Mononuclear cell (primary cell): ENCODE measurements around the gene WFDC5. TPM values are rescaled to one million over a fixed set of nuclear protein-coding genes. Genes with fewer than 3 reads are reported as not detected.

ENCODE experiments used
- H3K27me3 ChIP-seq: 2 replicates; pipeline ENCODE4 v1.6.0; 2011; ENCODE audit warnings: low read length, control low read depth; ENCODE audit not compliant: insufficient read depth
- H3K4me1 ChIP-seq: 2 replicates; pipeline ENCODE4 v1.5.1; 2011; ENCODE audit warnings: mild to moderate bottlenecking, low read length, control low read depth; ENCODE audit not compliant: insufficient read depth
- H3K4me3 ChIP-seq: 2 replicates; pipeline ENCODE4 v1.5.1; 2011; ENCODE audit warnings: mild to moderate bottlenecking, low read length, moderate library complexity
- H3K9me3 ChIP-seq: 2 replicates; pipeline ENCODE4 v1.5.1; 2011; ENCODE audit warnings: low read depth, mild to moderate bottlenecking, control low read depth, low read length
- total RNA-seq: library from RNA; depleted of rRNA; stranded (reverse); fragments of >200 nt; gene quantifications from one replicate; pipeline ENCODE4 v1.2.3, GENCODE V29; 2012

Gene WFDC5
- total RNA-seq, 1 donor, result not detected

DNA sequence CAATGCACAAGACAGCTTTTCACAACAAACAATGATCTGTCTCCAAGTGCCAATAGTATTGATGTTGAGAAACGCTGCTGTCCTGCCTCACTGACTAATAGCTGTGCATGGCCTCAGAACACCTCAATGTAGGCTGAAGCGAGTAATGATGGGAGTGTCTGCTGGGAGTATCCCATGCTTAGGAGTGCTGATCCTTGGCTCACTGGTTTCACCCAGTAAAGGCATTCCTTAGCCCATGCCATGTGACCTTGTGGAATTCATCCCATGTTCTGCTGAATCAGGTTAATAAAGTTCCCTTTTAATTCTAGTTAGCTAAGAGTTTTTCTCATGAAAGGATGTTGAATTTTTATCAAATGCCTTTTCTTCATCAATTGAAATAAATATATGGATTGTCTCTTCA, 13.1 kb upstream of the WFDC5 start:
- Histone ChIP-seq H3K4me3 (no peak overlapping the region), H3K27me3 (peaks cover 26% of the 10 kb centered on the region), H3K4me1 (no peaks in the 10 kb centered on the region), H3K9me3 (no peaks in the 10 kb centered on the region)

DNA sequence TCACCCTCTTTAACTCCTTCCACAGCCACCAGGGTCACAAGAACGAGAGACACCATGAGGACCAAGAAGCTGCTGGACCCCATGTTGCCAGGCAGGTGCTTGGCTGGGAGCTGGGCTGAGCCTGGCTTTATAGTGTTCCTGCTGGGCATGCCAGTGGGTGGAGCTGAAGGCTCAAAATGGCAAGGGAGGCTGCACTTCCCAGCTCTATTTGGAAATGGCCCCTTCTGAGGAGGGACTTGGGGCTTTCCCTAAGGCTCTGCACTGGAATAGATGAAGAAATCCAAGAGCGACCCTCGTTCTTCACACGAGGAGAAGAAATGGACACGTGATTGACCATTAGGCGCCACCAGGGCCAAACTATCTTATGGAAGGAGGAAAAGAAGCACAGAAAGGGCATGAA, 9.4 kb upstream of the WFDC5 start, which contains the start of gene WFDC12:
WFDC12 (minus strand) TSS at position 101 of the 400 bp plus-strand sequence; CDS start at position 83, 18 bp downstream.
- peaks cover 17% of the 10 kb centered on the region for H3K27me3 ChIP-seq

DNA sequence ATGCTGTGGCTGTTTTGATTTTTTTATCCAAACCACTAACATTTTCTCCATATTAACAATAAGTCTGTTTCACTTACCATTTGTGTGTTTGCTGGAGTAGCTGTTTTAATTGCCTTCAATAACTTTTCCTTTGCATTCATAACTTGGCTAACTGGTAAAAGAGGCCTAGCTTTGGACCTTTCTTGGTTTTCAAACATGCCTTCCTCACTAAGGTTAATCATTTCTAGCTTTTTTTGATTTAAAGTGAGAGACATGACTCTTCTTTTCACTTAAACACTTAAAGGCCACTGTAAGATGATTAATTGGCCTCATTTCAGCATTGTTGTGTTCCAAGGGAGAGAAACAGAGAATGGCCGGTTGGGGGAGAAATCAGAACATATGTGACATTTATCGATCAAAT, 6.4 kb upstream of the WFDC5 start:
- no peaks in the 10 kb centered on the region for H3K9me3 ChIP-seq
- H3K27me3 ChIP-seq, result peaks cover 3% of the 10 kb centered on the region
- no peaks in the 10 kb centered on the region for H3K4me1 ChIP-seq
- no peak overlapping the region for H3K4me3 ChIP-seq

More for the DNA sequence above, 9.4 kb upstream of the WFDC5 start, which contains the start of gene WFDC12:
- Histone ChIP-seq H3K4me1 (no peaks in the 10 kb centered on the region), H3K4me3 (no peak within 1 kb of the TSS), H3K9me3 (no peaks in the 10 kb centered on the region)

DNA sequence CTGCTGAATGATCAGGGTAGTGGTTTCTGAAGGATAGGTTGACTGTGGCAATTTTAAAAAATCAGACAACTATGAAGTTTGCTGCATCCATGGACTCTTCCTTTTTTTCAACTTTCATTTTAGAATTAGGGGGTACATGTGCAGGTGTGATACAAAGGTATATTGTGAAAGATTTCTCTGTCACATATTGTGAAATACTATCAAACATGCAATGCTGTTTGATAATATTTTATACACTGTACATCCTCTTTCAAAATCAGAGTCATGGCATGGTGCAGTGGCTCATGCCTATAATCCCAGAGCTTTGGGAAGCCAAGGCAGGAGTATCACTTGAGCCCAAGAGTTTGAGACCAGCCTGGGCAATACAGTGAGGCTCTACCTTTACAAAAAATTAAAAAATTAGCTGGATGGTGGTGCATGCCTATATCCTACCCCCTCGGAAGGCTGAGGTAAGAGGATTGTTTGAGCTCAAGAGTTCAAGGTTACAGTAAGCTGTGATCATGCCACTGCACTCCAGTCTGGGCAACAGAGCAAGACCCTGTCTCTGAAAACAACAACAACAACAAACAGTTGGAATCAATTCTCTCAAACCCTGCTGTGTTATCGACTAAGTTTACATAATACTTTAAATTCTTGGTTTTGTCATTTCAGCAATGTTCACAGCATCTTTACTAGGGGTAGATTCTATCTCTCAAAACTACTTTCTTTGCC, 4.7 kb upstream of the WFDC5 start:
- Histone ChIP-seq H3K4me1 (no peaks in the 10 kb centered on the region), H3K4me3 (no peak overlapping the region), H3K27me3 (peaks cover 3% of the 10 kb centered on the region), H3K9me3 (no peaks in the 10 kb centered on the region)

DNA sequence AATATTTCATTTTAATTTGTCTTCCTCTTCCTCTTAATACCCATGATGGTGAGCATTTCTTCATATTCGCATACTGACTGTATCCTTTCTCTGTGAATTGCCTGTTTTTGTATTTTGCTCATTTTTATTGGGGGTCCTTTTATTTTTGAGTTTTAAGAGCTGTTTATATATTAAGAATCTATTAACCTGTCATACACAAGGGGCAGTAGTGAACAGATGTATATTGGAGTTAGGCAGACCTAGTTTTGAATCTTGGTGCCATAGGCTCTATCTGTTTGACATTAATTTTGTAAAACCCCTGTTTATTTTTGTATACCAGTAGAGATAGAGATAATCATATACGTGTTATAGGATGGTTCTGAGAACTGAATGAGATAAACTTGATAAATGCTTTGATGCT, 3.1 kb upstream of the WFDC5 start:
- H3K4me3 ChIP-seq, result no peak overlapping the region
- peaks cover 3% of the 10 kb centered on the region for H3K27me3 ChIP-seq
- no peaks in the 10 kb centered on the region for H3K9me3 ChIP-seq
- no peaks in the 10 kb centered on the region for H3K4me1 ChIP-seq

DNA sequence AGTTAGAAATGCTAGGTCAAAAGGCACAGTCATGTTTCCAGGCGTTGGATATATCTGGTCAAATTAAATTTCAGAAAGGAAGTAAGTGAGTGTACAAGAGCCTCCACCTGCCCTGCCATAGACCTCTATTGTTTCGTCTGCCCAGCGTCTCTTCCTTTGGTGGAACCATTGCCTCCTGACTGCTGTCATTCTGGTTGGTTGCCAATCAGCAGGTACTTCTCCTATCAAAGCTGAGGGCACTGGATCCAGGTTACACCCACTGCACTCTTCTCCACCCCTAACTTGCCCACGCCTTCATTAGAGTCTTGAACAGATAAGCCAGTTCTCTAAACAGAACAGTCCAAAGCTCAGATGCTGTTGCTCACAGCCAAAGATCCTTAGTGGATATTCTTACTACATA, 2.6 kb upstream of the WFDC5 start:
- H3K9me3 ChIP-seq, result no peaks in the 10 kb centered on the region
- H3K4me3 ChIP-seq, result no peak overlapping the region

DNA sequence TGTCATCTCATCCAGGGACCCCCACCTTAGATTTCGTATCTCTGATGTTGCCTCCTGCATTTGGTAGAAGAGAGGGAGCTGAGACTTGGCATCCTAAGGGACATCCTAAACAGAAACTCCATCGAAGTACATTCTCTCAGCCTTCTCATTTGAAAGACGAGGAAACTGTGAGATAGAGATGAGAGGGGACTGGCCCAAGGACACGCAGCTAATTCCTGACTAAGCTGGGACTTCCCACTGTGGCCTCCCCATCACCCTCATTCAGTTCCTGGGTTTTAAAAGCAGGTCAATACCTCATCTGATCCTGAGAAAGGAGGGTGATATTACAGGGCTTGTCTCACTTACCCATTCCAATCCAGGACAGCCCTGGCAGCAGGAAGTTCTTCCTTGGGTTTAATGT, 855 bp upstream of the WFDC5 start:
- Histone ChIP-seq H3K27me3 (no peaks in the 10 kb centered on the region), H3K4me3 (no peak overlapping the region), H3K4me1 (no peaks in the 10 kb centered on the region), H3K9me3 (no peaks in the 10 kb centered on the region)

More for the DNA sequence above, 2.6 kb upstream of the WFDC5 start:
- Histone ChIP-seq H3K4me1 (no peaks in the 10 kb centered on the region), H3K27me3 (peaks cover under 1% of the 10 kb centered on the region)

DNA sequence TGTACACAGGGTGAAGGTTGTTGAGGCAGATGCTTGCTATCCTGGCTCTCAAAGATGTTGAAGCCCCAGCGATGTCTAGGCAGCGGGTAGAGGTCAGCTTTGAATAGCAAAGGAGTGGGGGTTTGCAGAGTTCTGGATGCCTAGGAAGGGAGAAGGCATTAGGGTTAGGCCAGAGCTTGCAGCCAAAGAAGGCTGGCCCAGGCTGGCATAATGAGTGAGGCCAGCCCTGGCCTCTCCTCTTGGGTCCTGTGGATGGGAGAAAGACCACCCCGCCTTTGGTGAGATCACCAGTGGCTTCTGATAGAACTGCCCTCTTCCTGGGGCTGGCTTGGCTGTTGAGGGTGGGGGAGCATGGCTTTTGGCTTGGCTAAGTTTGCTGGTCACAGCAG, 406 bp upstream of the WFDC5 start:
- Histone ChIP-seq H3K27me3 (no peaks in the 10 kb centered on the region), H3K4me1 (no peaks in the 10 kb centered on the region)

DNA sequence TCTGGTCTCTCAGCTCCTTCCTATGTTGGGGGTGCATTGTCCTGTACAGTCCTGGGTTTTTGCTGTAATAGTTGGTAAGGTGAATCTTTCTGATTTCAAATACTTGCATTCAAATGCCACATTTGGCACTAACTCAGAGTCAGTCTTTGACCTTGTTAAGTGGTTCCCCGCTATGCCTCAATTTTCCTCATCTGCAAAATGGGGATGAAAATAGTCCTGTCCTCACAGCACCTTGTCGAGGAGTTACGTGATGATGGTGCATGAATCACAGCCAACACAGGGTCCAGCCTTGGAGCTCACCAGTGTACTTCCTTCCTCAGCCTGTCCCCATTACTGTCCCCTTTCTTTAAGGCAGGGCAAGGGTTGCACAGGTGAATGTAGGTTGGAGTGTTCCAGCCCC, 1.1 kb downstream of the WFDC5 start:
- H3K4me1 ChIP-seq, result no peaks in the 10 kb centered on the region
- no peak overlapping the region for H3K4me3 ChIP-seq
- no peaks in the 10 kb centered on the region for H3K27me3 ChIP-seq
- no peaks in the 10 kb centered on the region for H3K9me3 ChIP-seq

More for the DNA sequence above, 406 bp upstream of the WFDC5 start:
- H3K4me3 ChIP-seq, result no peak overlapping the region
- no peaks in the 10 kb centered on the region for H3K9me3 ChIP-seq

DNA sequence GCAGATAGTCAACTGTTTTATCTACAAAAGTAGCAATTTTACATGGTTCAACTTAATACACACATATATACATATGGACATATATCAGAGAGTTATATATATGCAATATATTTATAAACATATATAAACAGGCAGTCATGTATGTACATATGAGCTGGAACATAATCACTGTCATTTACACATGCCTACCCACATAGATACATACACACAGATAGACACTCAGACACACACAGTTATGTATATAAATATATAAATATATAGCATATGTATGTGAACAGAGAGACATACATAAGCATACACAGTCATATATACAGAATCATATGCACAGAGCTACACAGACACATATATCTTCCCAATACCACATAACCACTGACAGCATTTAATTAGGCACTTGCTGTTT, 2.2 kb downstream of the WFDC5 start:
- Histone ChIP-seq H3K4me3 (no peak overlapping the region), H3K9me3 (no peaks in the 10 kb centered on the region), H3K27me3 (no peaks in the 10 kb centered on the region), H3K4me1 (no peaks in the 10 kb centered on the region)

DNA sequence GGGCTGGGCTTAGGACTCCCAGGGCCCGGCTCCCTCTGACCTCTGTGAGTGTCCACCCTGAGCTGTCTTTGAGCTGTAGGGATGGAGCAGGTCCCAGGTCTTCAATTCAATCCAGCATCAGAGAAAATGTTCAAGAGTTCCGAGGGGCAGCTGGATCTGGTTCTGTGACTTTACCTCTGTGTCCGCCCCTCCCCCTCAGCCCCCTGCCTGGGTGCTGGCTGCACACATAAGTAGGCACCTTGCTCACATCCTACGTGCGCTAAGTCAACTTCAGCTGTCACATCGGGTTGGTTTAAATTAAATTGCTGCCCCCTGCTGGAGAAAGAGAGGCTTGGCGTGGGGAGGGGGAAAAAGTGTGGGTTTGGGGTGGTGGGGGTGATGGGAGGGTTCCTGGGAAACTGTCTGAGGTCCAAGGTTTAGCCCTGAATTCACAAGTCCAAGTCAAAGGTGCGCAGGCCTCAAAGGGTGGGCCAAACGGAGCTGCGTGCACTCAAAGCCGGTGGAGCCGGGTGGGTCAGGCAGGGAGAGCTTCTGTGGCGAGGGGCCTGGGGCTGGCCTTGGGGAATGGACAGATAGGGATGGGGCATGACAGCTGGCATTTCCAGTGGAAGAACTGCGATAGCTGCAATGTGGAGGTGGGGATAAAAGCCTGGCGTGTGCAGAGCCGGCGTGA, 3.0 kb downstream of the WFDC5 start:
- Histone ChIP-seq H3K4me1 (no peaks in the 10 kb centered on the region), H3K27me3 (no peaks in the 10 kb centered on the region), H3K4me3 (no peak overlapping the region), H3K9me3 (no peaks in the 10 kb centered on the region)

DNA sequence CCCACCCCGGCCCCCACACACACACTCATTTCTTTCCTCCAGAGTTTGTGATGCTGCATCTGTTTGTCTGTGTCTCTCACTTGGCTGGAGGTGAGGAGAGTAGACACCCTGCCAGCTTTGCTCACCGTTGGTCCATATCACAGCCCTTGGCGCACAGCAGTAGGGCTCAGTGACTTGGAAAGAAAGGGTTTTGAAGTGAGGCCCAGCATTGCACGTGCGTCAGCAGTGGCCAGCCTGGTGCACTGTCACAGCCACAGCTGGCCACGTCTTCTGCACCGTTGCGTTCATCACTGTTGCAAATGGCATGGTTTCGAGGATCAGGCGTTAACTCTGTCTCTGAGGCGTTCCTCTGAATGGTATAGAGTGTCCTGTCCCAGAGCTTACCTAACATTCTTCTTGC, 3.7 kb downstream of the WFDC5 start:
- Histone ChIP-seq H3K9me3 (no peaks in the 10 kb centered on the region), H3K4me3 (no peak overlapping the region), H3K27me3 (no peaks in the 10 kb centered on the region), H3K4me1 (no peaks in the 10 kb centered on the region)

DNA sequence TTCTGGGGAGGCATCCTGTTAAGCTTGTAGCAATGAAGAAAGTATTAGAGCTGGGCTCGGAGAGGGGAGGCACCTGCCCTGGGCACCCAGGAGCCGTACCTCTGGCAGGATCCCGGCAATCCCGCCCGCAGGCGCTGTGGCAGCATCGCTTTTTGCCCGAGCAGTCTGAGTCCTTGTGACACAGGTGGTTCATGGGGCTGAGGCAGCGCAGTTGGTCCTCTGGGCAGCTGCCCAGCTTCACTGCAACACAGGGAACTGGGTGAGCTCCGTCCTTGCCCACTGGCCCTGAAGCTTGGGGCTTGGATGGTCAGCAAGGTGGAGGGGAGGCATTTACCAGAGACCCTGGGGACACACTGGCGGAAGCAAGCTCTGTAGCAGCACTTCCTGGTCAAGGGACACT, 4.7 kb downstream of the WFDC5 start:
- no peaks in the 10 kb centered on the region for H3K9me3 ChIP-seq
- H3K4me1 ChIP-seq, result no peaks in the 10 kb centered on the region
- no peaks in the 10 kb centered on the region for H3K27me3 ChIP-seq
- H3K4me3 ChIP-seq, result no peak overlapping the region

DNA sequence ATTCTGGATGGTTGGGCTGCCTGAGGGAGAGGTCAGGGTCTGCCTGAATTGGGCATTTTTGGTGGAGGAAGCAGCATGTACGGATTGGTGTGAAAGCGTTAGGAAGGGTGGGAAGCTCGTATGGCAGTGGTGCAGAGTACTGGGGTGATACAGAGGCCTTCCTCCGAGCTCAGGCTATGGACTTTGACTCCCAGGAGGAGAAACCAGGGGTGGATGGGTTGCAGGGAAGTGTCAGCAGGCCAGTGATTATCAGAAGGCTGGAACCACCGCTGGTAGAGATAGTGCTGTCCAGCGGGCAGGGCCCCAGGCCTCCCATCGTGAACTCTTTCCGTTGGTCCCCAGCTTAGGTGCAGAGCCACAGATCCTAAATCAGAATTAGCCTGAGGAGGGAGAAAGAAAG, 5.3 kb downstream of the WFDC5 start:
- Histone ChIP-seq H3K4me1 (no peaks in the 10 kb centered on the region), H3K27me3 (no peaks in the 10 kb centered on the region), H3K9me3 (no peaks in the 10 kb centered on the region), H3K4me3 (no peak overlapping the region)

DNA sequence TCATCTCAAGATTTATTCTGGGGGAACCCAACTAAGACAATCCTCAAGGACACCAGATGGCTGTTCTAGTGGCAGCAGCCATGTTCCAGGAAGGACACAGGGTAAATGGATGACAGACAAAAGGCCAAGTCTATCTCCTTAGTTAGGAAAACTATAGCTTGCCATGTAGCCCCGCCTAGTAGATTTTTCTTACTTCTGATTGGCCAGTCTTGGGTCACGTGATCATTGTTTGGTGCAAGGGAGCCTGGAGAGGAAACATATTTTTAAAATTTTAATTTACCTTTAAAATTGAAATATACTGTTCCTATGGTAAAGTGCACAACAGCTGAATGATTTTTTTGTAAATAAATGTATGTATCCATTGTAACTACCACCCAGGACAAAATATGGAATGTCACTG, 9.7 kb downstream of the WFDC5 start:
- Histone ChIP-seq H3K9me3 (no peaks in the 10 kb centered on the region), H3K4me1 (peaks cover 7% of the 10 kb centered on the region), H3K27me3 (peaks cover 14% of the 10 kb centered on the region), H3K4me3 (no peak overlapping the region)

DNA sequence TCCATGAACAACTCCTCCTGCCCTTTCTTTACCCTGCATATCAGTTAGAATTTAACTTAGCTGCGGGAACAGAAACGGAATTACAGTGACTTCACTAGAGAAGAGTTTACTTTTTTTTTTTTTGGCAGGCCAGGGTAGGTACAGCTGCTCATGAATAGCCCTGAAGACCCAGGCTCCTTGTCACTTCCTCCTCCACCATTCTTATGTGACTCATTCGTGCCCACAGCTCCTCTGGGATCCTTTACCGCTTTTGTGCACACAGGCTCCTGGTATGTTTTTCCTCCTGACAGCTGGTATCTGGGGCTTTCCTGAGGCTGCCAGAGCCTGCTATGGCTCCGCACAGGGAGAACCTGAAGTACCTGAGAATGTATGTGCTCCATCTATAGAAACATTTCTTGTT, 10.2 kb downstream of the WFDC5 start:
- Histone ChIP-seq H3K4me3 (no peak overlapping the region), H3K9me3 (no peaks in the 10 kb centered on the region), H3K4me1 (peaks cover 7% of the 10 kb centered on the region), H3K27me3 (peaks cover 19% of the 10 kb centered on the region)
